Neural cell (in vitro differentiated cells): ENCODE measurements around the gene AMFR.

ENCODE experiments used
- CTCF ChIP-seq: fragments of 450-650 bp; IDR thresholded peaks from 2 replicates; pipeline ENCODE4 v1.5.1; 2014; ENCODE audit warnings: antibody characterized with exemption, mild to moderate bottlenecking, moderate library complexity; ENCODE audit not compliant: poor library complexity, severe bottlenecking
- EP300 ChIP-seq: fragments of 450-650 bp; conservative IDR thresholded peaks from 2 replicates; pipeline ENCODE4 v1.6.1; 2014; ENCODE audit warnings: antibody characterized with exemption, mild to moderate bottlenecking, moderate library complexity; ENCODE audit not compliant: poor library complexity, severe bottlenecking
- EZH2 ChIP-seq: fragments of 200-600, 300-800 bp; shearing (Covaris generic), sonication (generic); IDR thresholded peaks from 2 replicates; pipeline ENCODE4 v1.6.1; 2014; ENCODE audit warnings: antibody characterized with exemption, low read length, borderline replicate concordance, mild to moderate bottlenecking; ENCODE audit not compliant: insufficient read depth, poor library complexity, severe bottlenecking
- MXI1 ChIP-seq: fragments of 450-650 bp; conservative IDR thresholded peaks from 2 replicates; pipeline ENCODE4 v1.6.1; 2014; ENCODE audit warnings: antibody characterized with exemption, mild to moderate bottlenecking; ENCODE audit not compliant: poor library complexity, severe bottlenecking
- RAD21 ChIP-seq: fragments of 450-650 bp; conservative IDR thresholded peaks from 2 replicates; pipeline ENCODE4 v1.6.1; 2014; ENCODE audit warnings: antibody characterized with exemption, mild to moderate bottlenecking, moderate library complexity

DNA sequence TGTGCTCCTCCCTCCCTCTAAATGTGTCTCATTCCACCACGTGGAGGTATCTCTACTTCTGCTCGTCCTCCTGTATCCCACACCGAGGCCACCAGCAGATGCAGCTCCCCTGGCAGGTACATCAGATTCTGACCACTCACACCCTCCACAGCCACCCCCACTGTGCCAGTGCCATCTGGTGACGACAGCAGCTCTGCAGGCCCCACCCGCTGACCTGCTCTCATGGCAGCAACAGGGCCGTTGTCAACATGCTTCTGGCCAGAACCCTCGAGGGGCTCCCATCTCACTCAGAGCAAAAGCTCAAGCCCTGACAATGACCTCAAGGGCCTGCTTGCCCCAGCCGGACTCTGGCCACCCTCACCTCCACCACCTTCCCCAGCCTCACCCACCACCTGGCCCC, 93.4 kb downstream of the AMFR start:
- no peak for TF ChIP-seq EP300
- TF ChIP-seq CTCF = no peak
- TF ChIP-seq EZH2 = no peak
- no peak for TF ChIP-seq RAD21
- TF ChIP-seq MXI1 = no peak
